Left colon (tissue), 2 donors: Measurements from ENCODE around the gene MGAT4A. TPM values are rescaled to one million over a fixed set of nuclear protein-coding genes. Genes with fewer than 3 reads are reported as not detected.

Experiments
- ATAC-seq: fragments of 200-7000 bp; cut with Tn5 transposase; one replicate; pipeline ENCODE4 v1.9.1; 2020; ENCODE audit warnings: mild to moderate bottlenecking, moderate library complexity
- DNase-seq, 2 donors: peaks; one replicate each; pipeline ENCODE4 v3.0.0-alpha.2; 2020
- intact Hi-C, 2 donors: fragments of 100-400 bp; cut with DNase I in 1 of 2; cut with micrococcal nuclease in 1 of 2; formaldehyde crosslinking; loops; one replicate each; pipeline versions ENCODE4 v1.11.2 to v1.14.0; 2022; cut with DNase I, micrococcal nuclease
- total RNA-seq, 2 donors: library from RNA; stranded (reverse); fragmentation: NEBNext Ultra II Directional; extraction: Animal tissue kit (Norgen Biotek cat#: 25700); gene quantifications; one replicate each; pipeline ENCODE4 v1.2.1, GENCODE V29; 2021
- donor health status: DM: no; HTN: no; CAD: no.
- donor health status: DM: yes; HTN: yes; CAD: no.

Gene MGAT4A
- total RNA-seq, 2 donors from 2014 or later, result 115 to 154 TPM

GRCh38 chr2:98570356-98570755 lies 160.6 kb downstream of the MGAT4A start:
- intact Hi-C loops, result no loop called here
- no peak for DNase-seq
- ATAC-seq, result no peak

DNA sequence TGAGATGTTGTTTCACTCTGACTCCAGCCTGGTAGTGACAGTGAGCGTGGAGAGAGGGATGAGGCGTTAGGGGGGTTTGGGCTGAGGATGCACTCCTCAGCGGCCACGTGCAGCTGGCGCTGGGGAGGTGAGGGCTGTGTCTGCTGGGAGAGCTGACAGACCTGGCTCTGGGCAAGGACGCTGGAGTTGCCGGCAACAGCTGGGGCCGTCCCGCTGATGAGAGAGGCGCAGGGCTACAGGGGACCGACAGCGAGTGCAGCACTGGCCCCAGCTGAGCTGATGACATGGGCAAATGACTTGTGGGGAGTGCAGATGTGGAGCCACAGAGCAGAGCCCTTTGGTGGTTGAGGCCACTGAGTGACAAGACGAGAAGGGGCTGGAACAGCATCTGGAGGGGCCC lies 161.0 kb downstream of the MGAT4A start:
- ATAC-seq, result no peak
- intact Hi-C loops, result no loop called here

DNA sequence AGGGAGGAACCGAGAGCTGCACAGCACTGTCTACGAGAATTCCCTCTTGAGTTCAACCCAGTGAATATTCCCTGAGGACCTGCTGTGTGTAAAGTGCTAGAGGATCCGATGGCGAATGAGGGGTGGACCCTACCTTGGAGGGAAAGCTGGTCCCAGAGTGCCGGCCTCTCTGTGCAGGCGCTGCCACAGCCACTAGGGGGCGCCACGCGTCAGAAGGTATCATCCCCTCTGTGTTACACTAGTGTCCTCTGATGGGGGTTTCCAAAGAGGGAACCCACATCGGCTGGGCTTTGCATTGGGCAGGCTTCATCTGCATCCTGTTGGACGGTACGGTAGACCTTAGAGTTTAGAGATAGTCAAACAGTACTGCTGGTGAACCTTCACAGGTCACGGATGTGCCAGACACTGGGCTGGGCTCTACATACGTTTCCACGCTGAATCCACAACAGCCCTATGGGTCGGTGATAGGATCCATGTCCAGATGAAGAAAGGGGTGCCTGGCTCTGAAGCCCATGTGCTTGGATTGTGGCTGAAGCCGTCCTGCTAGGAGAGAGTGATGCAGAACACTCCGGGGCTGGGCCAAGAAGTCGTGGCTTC lies 161.6 kb downstream of the MGAT4A start:
- intact Hi-C loops, result no loop called here
- peak in 1 of 2 donors; percentile 69 for DNase-seq
- peak; percentile 37 for ATAC-seq

More for the DNA sequence above, 161.0 kb downstream of the MGAT4A start:
- no peak for DNase-seq

Other genes with a start within 250 kb of the MGAT4A start
- 10 to 100 TPM; 20.3 to 23.6 TPM for gene COA5, start 122.6 kb downstream of the MGAT4A start, total RNA-seq
- 10 to 100 TPM; 33.0 to 36.5 TPM for gene UNC50, start 122.5 kb downstream of the MGAT4A start, total RNA-seq
- 10 to 100 TPM; 14.8 to 22.4 TPM for gene CRACDL, start 205.1 kb upstream of the MGAT4A start, total RNA-seq